Activated naive CD8-positive, alpha-beta T cell treated with anti-CD3 and anti-CD28 coated beads, Interleukin-2, amount 50 U/mL, for 24 hours (primary cell): ENCODE data around the gene FAM227B.
A peak's percentile ranks its signal among the peaks of the same experiment; 100 is the strongest.

Experiments
- ATAC-seq: fragments of 150-1000 bp; cut with Tn5 transposase; one replicate; pipeline ENCODE4 v1.10.0; 2021
- DNase-seq: peaks from one replicate; pipeline ENCODE4 v3.0.0; 2021
- H3K27ac Mint-ChIP-seq: one replicate; pipeline ENCODE4 v1.8.0; 2021; ENCODE audit warnings: mild to moderate bottlenecking, mixed read lengths
- H3K27me3 Mint-ChIP-seq: one replicate; pipeline ENCODE4 v1.8.0; 2021; ENCODE audit warnings: mixed read lengths
- H3K36me3 Mint-ChIP-seq: one replicate; pipeline ENCODE4 v1.8.0; 2021; ENCODE audit warnings: low read depth, mixed read lengths
- H3K4me1 Mint-ChIP-seq: one replicate; pipeline ENCODE4 v1.8.0; 2021; ENCODE audit warnings: mixed read lengths
- H3K4me3 Mint-ChIP-seq: one replicate; pipeline ENCODE4 v1.8.0; 2021; ENCODE audit warnings: mild to moderate bottlenecking, moderate library complexity, mixed read lengths
- H3K9me3 Mint-ChIP-seq: one replicate; pipeline ENCODE4 v1.8.0; 2021; ENCODE audit warnings: mixed read lengths

FAM227B gene

GRCh38 chr15:49309889-49310288 is 310.7 kb downstream of the FAM227B start:
- H3K9me3 Mint-ChIP-seq, result no peaks in the 10 kb centered on the region
- no peak overlapping the region for H3K27ac Mint-ChIP-seq
- peaks cover 26% of the 10 kb centered on the region for H3K36me3 Mint-ChIP-seq
- DNase-seq, result no peak
- H3K4me3 Mint-ChIP-seq, result no peak overlapping the region
- peaks cover 3% of the 10 kb centered on the region for H3K4me1 Mint-ChIP-seq
- H3K27me3 Mint-ChIP-seq, result no peaks in the 10 kb centered on the region
- no peak for ATAC-seq

- ATAC-seq (no peak), DNase-seq (no peak)
- H3K4me3 Mint-ChIP-seq, result no peak overlapping the region
- H3K36me3 Mint-ChIP-seq, result peaks cover 31% of the 10 kb centered on the region
- peaks cover 3% of the 10 kb centered on the region for H3K4me1 Mint-ChIP-seq
- no peak overlapping the region for H3K27ac Mint-ChIP-seq
- H3K9me3 Mint-ChIP-seq, result no peaks in the 10 kb centered on the region
- H3K27me3 Mint-ChIP-seq, result no peaks in the 10 kb centered on the region
Measured at GRCh38 chr15:49308686-49309085, 311.9 kb downstream of the FAM227B start.

GRCh38 chr15:49306551-49306950 is 314.1 kb downstream of the FAM227B start:
- no peak overlapping the region for H3K27ac Mint-ChIP-seq
- ATAC-seq (no peak), DNase-seq (no peak)
- H3K4me3 Mint-ChIP-seq, result no peak overlapping the region
- H3K9me3 Mint-ChIP-seq, result no peaks in the 10 kb centered on the region
- H3K4me1 Mint-ChIP-seq, result peaks cover 3% of the 10 kb centered on the region
- H3K36me3 Mint-ChIP-seq, result peaks cover 38% of the 10 kb centered on the region
- H3K27me3 Mint-ChIP-seq, result no peaks in the 10 kb centered on the region

GRCh38 chr15:49303003-49303402 is 317.6 kb downstream of the FAM227B start:
- DNase-seq (no peak), ATAC-seq (no peak)
- Mint-ChIP-seq H3K4me3 (no peak overlapping the region), H3K4me1 (peaks cover 7% of the 10 kb centered on the region), H3K9me3 (peaks cover 17% of the 10 kb centered on the region), H3K27ac (no peak overlapping the region), H3K36me3 (peaks cover 44% of the 10 kb centered on the region), H3K27me3 (no peaks in the 10 kb centered on the region)

GRCh38 chr15:49301562-49301961 is 319.1 kb downstream of the FAM227B start:
- Mint-ChIP-seq H3K36me3 (peaks cover 58% of the 10 kb centered on the region), H3K27ac (no peak overlapping the region), H3K4me1 (peaks cover 8% of the 10 kb centered on the region), H3K9me3 (peaks cover 27% of the 10 kb centered on the region), H3K27me3 (no peaks in the 10 kb centered on the region), H3K4me3 (no peak overlapping the region)
- no peak for DNase-seq
- no peak for ATAC-seq

GRCh38 chr15:49300856-49301255 is 319.8 kb downstream of the FAM227B start:
- Mint-ChIP-seq H3K9me3 (peaks cover 27% of the 10 kb centered on the region), H3K27ac (no peak overlapping the region), H3K36me3 (peaks cover 65% of the 10 kb centered on the region), H3K4me1 (peaks cover 8% of the 10 kb centered on the region), H3K27me3 (no peaks in the 10 kb centered on the region), H3K4me3 (no peak overlapping the region)
- ATAC-seq (no peak), DNase-seq (no peak)

- ATAC-seq, result no peak
- H3K36me3 Mint-ChIP-seq, result peaks cover 74% of the 10 kb centered on the region
- H3K27me3 Mint-ChIP-seq, result no peaks in the 10 kb centered on the region
- peaks cover 8% of the 10 kb centered on the region for H3K4me1 Mint-ChIP-seq
- H3K27ac Mint-ChIP-seq, result no peak overlapping the region
- no peak for DNase-seq
- H3K4me3 Mint-ChIP-seq, result no peak overlapping the region
- peaks cover 27% of the 10 kb centered on the region for H3K9me3 Mint-ChIP-seq
Measured at GRCh38 chr15:49297584-49297983, 323.0 kb downstream of the FAM227B start.

GRCh38 chr15:49296258-49296657 is 324.4 kb downstream of the FAM227B start:
- no peak for DNase-seq

GRCh38 chr15:49293941-49294340 is 326.7 kb downstream of the FAM227B start:
- Mint-ChIP-seq H3K4me3 (no peak overlapping the region), H3K36me3 (peaks cover 72% of the 10 kb centered on the region), H3K27me3 (no peaks in the 10 kb centered on the region), H3K4me1 (peaks cover 7% of the 10 kb centered on the region), H3K27ac (no peak overlapping the region), H3K9me3 (peaks cover 9% of the 10 kb centered on the region)
- ATAC-seq (no peak), DNase-seq (no peak)

More at GRCh38 chr15:49296258-49296657, 324.4 kb downstream of the FAM227B start:
- Mint-ChIP-seq H3K4me1 (peaks cover 8% of the 10 kb centered on the region), H3K27me3 (no peaks in the 10 kb centered on the region), H3K9me3 (peaks cover 27% of the 10 kb centered on the region), H3K36me3 (peaks cover 75% of the 10 kb centered on the region), H3K27ac (no peak overlapping the region), H3K4me3 (no peak overlapping the region)
- no peak for ATAC-seq

- Mint-ChIP-seq H3K27me3 (no peaks in the 10 kb centered on the region), H3K4me1 (peaks cover 38% of the 10 kb centered on the region), H3K27ac (no peak overlapping the region), H3K9me3 (peaks cover 3% of the 10 kb centered on the region), H3K36me3 (peaks cover 66% of the 10 kb centered on the region), H3K4me3 (no peak overlapping the region)
- DNase-seq, result no peak
- ATAC-seq, result no peak
Measured at GRCh38 chr15:49290191-49290590, 330.4 kb downstream of the FAM227B start.

GRCh38 chr15:49288391-49288790 is 332.2 kb downstream of the FAM227B start:
- no peak for ATAC-seq
- Mint-ChIP-seq H3K36me3 (peaks cover 69% of the 10 kb centered on the region), H3K9me3 (peaks cover 5% of the 10 kb centered on the region), H3K4me1 (peaks cover 38% of the 10 kb centered on the region), H3K27ac (peak overlapping the region; percentile 17), H3K27me3 (no peaks in the 10 kb centered on the region), H3K4me3 (no peak overlapping the region)
- DNase-seq, result no peak

- Mint-ChIP-seq H3K4me3 (no peak overlapping the region), H3K36me3 (peaks cover 67% of the 10 kb centered on the region), H3K4me1 (peaks cover 38% of the 10 kb centered on the region), H3K27me3 (no peaks in the 10 kb centered on the region), H3K27ac (peak overlapping the region; percentile 82), H3K9me3 (peaks cover 5% of the 10 kb centered on the region)
- DNase-seq (no peak), ATAC-seq (no peak)
Measured at GRCh38 chr15:49287481-49287880, 333.1 kb downstream of the FAM227B start.

GRCh38 chr15:49286649-49287404 is 333.8 kb downstream of the FAM227B start:
- Mint-ChIP-seq H3K4me3 (peak overlapping the region; percentile 15), H3K27ac (peak overlapping the region; percentile 82), H3K27me3 (no peaks in the 10 kb centered on the region), H3K4me1 (peaks cover 38% of the 10 kb centered on the region), H3K9me3 (peaks cover 5% of the 10 kb centered on the region), H3K36me3 (peaks cover 63% of the 10 kb centered on the region)
- DNase-seq (no peak), ATAC-seq (peak; percentile 88)

- Mint-ChIP-seq H3K36me3 (peaks cover 59% of the 10 kb centered on the region), H3K27ac (peak overlapping the region; percentile 3), H3K4me1 (peaks cover 21% of the 10 kb centered on the region), H3K27me3 (no peaks in the 10 kb centered on the region), H3K4me3 (no peak overlapping the region), H3K9me3 (peaks cover 5% of the 10 kb centered on the region)
- no peak for ATAC-seq
- DNase-seq, result no peak
Measured at GRCh38 chr15:49282366-49282765, 338.3 kb downstream of the FAM227B start.

- DNase-seq, result no peak
- Mint-ChIP-seq H3K27ac (no peak overlapping the region), H3K36me3 (peaks cover 40% of the 10 kb centered on the region), H3K9me3 (no peaks in the 10 kb centered on the region), H3K27me3 (no peaks in the 10 kb centered on the region), H3K4me3 (no peak overlapping the region), H3K4me1 (no peaks in the 10 kb centered on the region)
- no peak for ATAC-seq
Measured at GRCh38 chr15:49279521-49280456, 340.8 kb downstream of the FAM227B start.
